IPS DF 6.9 (cell line): ENCODE data around the gene FHIT.

Experiments
- DNase-seq: peaks from one replicate; pipeline ENCODE4 v3.0.0-alpha.2; 2013; ENCODE audit warnings: low read depth, low spot score
- H3K27ac ChIP-seq: one replicate; pipeline ENCODE4 v1.5.1; 2013; ENCODE audit warnings: low read length, control low read depth
- H3K27me3 ChIP-seq: 2 replicates; pipeline ENCODE4 v1.6.1; 2013; ENCODE audit warnings: mild to moderate bottlenecking, low read length; ENCODE audit not compliant: control insufficient read depth, insufficient read depth
- H3K36me3 ChIP-seq: 2 replicates; pipeline ENCODE4 v1.6.1; 2013; ENCODE audit warnings: low read length; ENCODE audit not compliant: control insufficient read depth, insufficient read depth
- H3K4me1 ChIP-seq: 2 replicates; pipeline ENCODE4 v1.6.1; 2013; ENCODE audit warnings: low read length; ENCODE audit not compliant: control insufficient read depth, insufficient read depth
- H3K4me3 ChIP-seq: 2 replicates; pipeline ENCODE4 v1.5.1; 2013; ENCODE audit warnings: mild to moderate bottlenecking, low read length
- H3K9me3 ChIP-seq: 2 replicates; pipeline ENCODE4 v1.6.1; 2013; ENCODE audit warnings: low read length, inconsistent platforms; ENCODE audit not compliant: control insufficient read depth, insufficient read depth
- WGBS: extraction: QIAGEN DNeasy Blood & Tissue Kit; methylation state at CpG from one replicate; pipeline ENCODE4 v1.1.7; 2013; ENCODE audit warnings: mixed read lengths, missing lambda C conversion rate; ENCODE audit not compliant: insufficient read length, insufficient coverage; 5-methylcytosine and 5-hydroxymethylcytosine counted together

Gene FHIT

GRCh38 chr3:59994732-59995304 is 1256.4 kb downstream of the FHIT start:
- Histone ChIP-seq H3K4me3 (no peak overlapping the region), H3K4me1 (no peaks in the 10 kb centered on the region), H3K36me3 (no peaks in the 10 kb centered on the region), H3K9me3 (no peaks in the 10 kb centered on the region), H3K27me3 (no peaks in the 10 kb centered on the region), H3K27ac (no peak overlapping the region)
- WGBS, result no CpG with 5 or more reads among the region's 6 CpGs
- no peak for DNase-seq

GRCh38 chr3:59992578-59992977 is 1258.7 kb downstream of the FHIT start:
- no peaks in the 10 kb centered on the region for H3K9me3 ChIP-seq
- DNase-seq, result no peak
- H3K27me3 ChIP-seq, result no peaks in the 10 kb centered on the region
- WGBS, result no CpG with 5 or more reads among the region's 4 CpGs
- H3K36me3 ChIP-seq, result no peaks in the 10 kb centered on the region
- H3K27ac ChIP-seq, result no peak overlapping the region
- no peaks in the 10 kb centered on the region for H3K4me1 ChIP-seq
- H3K4me3 ChIP-seq, result no peak overlapping the region

- no CpG with 5 or more reads among the region's 2 CpGs for WGBS
- Histone ChIP-seq H3K36me3 (no peaks in the 10 kb centered on the region), H3K4me3 (no peak overlapping the region), H3K9me3 (no peaks in the 10 kb centered on the region), H3K4me1 (no peaks in the 10 kb centered on the region), H3K27ac (no peak overlapping the region), H3K27me3 (no peaks in the 10 kb centered on the region)
- DNase-seq, result no peak
Observed at GRCh38 chr3:59990915-59991314, 1260.3 kb downstream of the FHIT start.

GRCh38 chr3:59982510-59982909 is 1268.7 kb downstream of the FHIT start:
- no CpG with 5 or more reads among the region's 3 CpGs for whole genome bisulfite sequencing
- H3K27ac ChIP-seq, result no peak overlapping the region

GRCh38 chr3:59981377-59981776 is 1269.9 kb downstream of the FHIT start:
- no CpG with 5 or more reads among the region's 6 CpGs for WGBS
- H3K27ac ChIP-seq, result no peak overlapping the region
- H3K36me3 ChIP-seq, result no peaks in the 10 kb centered on the region
- H3K9me3 ChIP-seq, result no peaks in the 10 kb centered on the region
- no peak overlapping the region for H3K4me3 ChIP-seq
- H3K4me1 ChIP-seq, result no peaks in the 10 kb centered on the region
- no peaks in the 10 kb centered on the region for H3K27me3 ChIP-seq
- no peak for DNase-seq

More at GRCh38 chr3:59982510-59982909, 1268.7 kb downstream of the FHIT start:
- H3K4me3 ChIP-seq, result no peak overlapping the region
- no peaks in the 10 kb centered on the region for H3K27me3 ChIP-seq
- no peak for DNase-seq
- no peaks in the 10 kb centered on the region for H3K9me3 ChIP-seq
- H3K4me1 ChIP-seq, result no peaks in the 10 kb centered on the region
- H3K36me3 ChIP-seq, result no peaks in the 10 kb centered on the region

- no peaks in the 10 kb centered on the region for H3K9me3 ChIP-seq
- H3K36me3 ChIP-seq, result no peaks in the 10 kb centered on the region
- WGBS, result no CpG with 5 or more reads among the region's 2 CpGs
- no peak for DNase-seq
- no peak overlapping the region for H3K4me3 ChIP-seq
- H3K27me3 ChIP-seq, result no peaks in the 10 kb centered on the region
- H3K4me1 ChIP-seq, result no peaks in the 10 kb centered on the region
- no peak overlapping the region for H3K27ac ChIP-seq
Observed at GRCh38 chr3:59980576-59980975, 1270.7 kb downstream of the FHIT start.

GRCh38 chr3:59979542-59979941 is 1271.7 kb downstream of the FHIT start:
- H3K27ac ChIP-seq, result no peak overlapping the region
- WGBS, result no CpG with 5 or more reads among the region's 6 CpGs

GRCh38 chr3:59978979-59979378 is 1272.3 kb downstream of the FHIT start:
- DNase-seq, result no peak
- Histone ChIP-seq H3K4me3 (no peak overlapping the region), H3K27ac (no peak overlapping the region), H3K4me1 (no peaks in the 10 kb centered on the region), H3K36me3 (no peaks in the 10 kb centered on the region), H3K9me3 (no peaks in the 10 kb centered on the region), H3K27me3 (no peaks in the 10 kb centered on the region)

More at GRCh38 chr3:59979542-59979941, 1271.7 kb downstream of the FHIT start:
- no peaks in the 10 kb centered on the region for H3K4me1 ChIP-seq
- DNase-seq, result no peak
- no peak overlapping the region for H3K4me3 ChIP-seq
- no peaks in the 10 kb centered on the region for H3K36me3 ChIP-seq
- H3K9me3 ChIP-seq, result no peaks in the 10 kb centered on the region
- no peaks in the 10 kb centered on the region for H3K27me3 ChIP-seq

- Histone ChIP-seq H3K4me1 (no peaks in the 10 kb centered on the region), H3K27ac (no peak overlapping the region), H3K27me3 (no peaks in the 10 kb centered on the region), H3K36me3 (no peaks in the 10 kb centered on the region), H3K4me3 (no peak overlapping the region), H3K9me3 (no peaks in the 10 kb centered on the region)
- WGBS, result no CpG with 5 or more reads among the region's 4 CpGs
- DNase-seq, result no peak
Observed at GRCh38 chr3:59970796-59971195, 1280.5 kb downstream of the FHIT start.

GRCh38 chr3:59970376-59970775 is 1280.9 kb downstream of the FHIT start:
- H3K27me3 ChIP-seq, result no peaks in the 10 kb centered on the region
- H3K27ac ChIP-seq, result no peak overlapping the region
- no peaks in the 10 kb centered on the region for H3K4me1 ChIP-seq
- no peak for DNase-seq
- no peak overlapping the region for H3K4me3 ChIP-seq
- no peaks in the 10 kb centered on the region for H3K9me3 ChIP-seq
- no CpG with 5 or more reads among the region's 6 CpGs for WGBS
- H3K36me3 ChIP-seq, result no peaks in the 10 kb centered on the region

- no peaks in the 10 kb centered on the region for H3K4me1 ChIP-seq
- H3K36me3 ChIP-seq, result no peaks in the 10 kb centered on the region
- no CpG with 5 or more reads among the region's 5 CpGs for WGBS
- H3K9me3 ChIP-seq, result no peaks in the 10 kb centered on the region
- DNase-seq, result no peak
- no peak overlapping the region for H3K4me3 ChIP-seq
- no peaks in the 10 kb centered on the region for H3K27me3 ChIP-seq
- no peak overlapping the region for H3K27ac ChIP-seq
Observed at GRCh38 chr3:59968513-59969045, 1282.7 kb downstream of the FHIT start.
